NCI-H524 treated with DMSO at 0.1 percent for 48 hours (cell line): ENCODE measurements around the gene PRR35.
A peak's percentile ranks its signal among the peaks of the same experiment; 100 is the strongest.

ENCODE experiments used
- DNase-seq: peaks from one replicate; lab custom pipeline; 2025; lab: John Stamatoyannopoulos, UW

The PRR35 gene

GRCh38 chr16:560204-560700 lies at the start of gene PRR35:
TSS of gene PRR35 (plus strand) at chr16:560394. CDS start at chr16:563295, 2,901 bp downstream.
- no peak for DNase-seq

GRCh38 chr16:512802-513201 lies 47.4 kb upstream of the PRR35 start:
- no peak for DNase-seq

- DNase-seq = no peak
Measured at GRCh38 chr16:513950-514349, 46.2 kb upstream of the PRR35 start.

GRCh38 chr16:515175-515938 lies 44.8 kb upstream of the PRR35 start:
- no peak for DNase-seq

- DNase-seq = no peak
Measured at GRCh38 chr16:515939-516226, 44.3 kb upstream of the PRR35 start.

- DNase-seq = no peak
Measured at GRCh38 chr16:516301-516700, 43.9 kb upstream of the PRR35 start.

- DNase-seq = no peak
Measured at GRCh38 chr16:518858-519257, 41.3 kb upstream of the PRR35 start.

- no peak for DNase-seq
Measured at GRCh38 chr16:519425-519824, 40.8 kb upstream of the PRR35 start.

- no peak for DNase-seq
Measured at GRCh38 chr16:519841-520687, 40.1 kb upstream of the PRR35 start.

GRCh38 chr16:520847-521246 lies 39.3 kb upstream of the PRR35 start:
- DNase-seq = no peak

- DNase-seq = no peak
Measured at GRCh38 chr16:521381-522210, 38.6 kb upstream of the PRR35 start.

- DNase-seq = no peak
Measured at GRCh38 chr16:522320-523096, 37.7 kb upstream of the PRR35 start.

GRCh38 chr16:523097-523741 lies 37.0 kb upstream of the PRR35 start:
- DNase-seq = no peak

GRCh38 chr16:524274-525040 lies 35.7 kb upstream of the PRR35 start:
- no peak for DNase-seq

GRCh38 chr16:525123-525519 lies 35.1 kb upstream of the PRR35 start:
- DNase-seq = no peak

GRCh38 chr16:525520-526180 lies 34.5 kb upstream of the PRR35 start:
- DNase-seq = no peak

- DNase-seq = no peak
Measured at GRCh38 chr16:526181-527014, 33.8 kb upstream of the PRR35 start.

- peak; percentile 50 for DNase-seq
Measured at GRCh38 chr16:527015-527903, 32.9 kb upstream of the PRR35 start, which contains the start of gene CAPN15. TSS of gene CAPN15 (plus strand) at chr16:527712. CDS start at chr16:546839, 19,127 bp downstream.
